ENCODE results near the gene PROM2.
A peak's percentile ranks its signal among the peaks of the same experiment; 100 is the strongest.

Gene PROM2

DNA sequence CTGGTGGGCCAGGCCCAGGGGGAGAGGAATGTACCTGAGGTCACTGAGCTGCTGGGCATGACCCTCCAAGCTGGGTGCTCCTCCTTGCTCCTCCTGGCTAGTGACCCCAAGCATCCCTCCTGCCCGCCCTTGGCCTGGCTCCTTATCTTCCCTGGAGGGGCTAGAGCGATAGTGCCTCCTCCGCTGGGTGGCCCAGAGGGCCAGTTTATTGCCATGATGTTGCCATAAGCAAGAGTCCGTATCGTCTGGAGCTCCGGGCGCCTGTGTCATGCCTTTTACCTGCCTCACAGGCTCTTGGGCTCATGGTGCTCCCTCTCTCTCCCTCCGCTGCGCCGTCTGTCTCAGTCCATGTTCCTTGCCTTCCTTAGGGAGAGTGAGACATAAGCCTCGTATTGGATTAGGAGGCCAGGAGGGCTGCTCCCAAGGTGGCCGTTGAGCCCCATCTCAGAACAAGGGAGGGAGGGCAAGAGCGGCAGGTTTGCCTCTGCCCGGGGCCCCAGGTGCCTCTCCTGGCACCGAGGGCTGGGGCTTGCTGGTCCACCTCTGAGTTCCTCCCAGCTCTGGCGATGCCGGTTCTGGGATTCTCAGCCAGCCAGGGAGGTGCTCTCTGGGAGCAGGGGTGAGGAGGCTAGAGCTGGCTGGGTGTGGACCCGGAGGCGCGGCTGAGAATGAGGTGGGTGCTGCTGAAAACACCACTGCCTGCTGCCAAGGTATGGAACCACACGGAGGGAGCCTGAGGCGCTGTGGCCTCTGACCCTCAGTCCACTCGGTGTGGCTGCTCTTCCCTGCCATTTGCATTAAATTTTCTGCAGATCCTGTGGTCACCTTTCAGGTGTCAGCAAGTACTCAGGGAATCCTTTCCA, 45.5 kb downstream of the PROM2 start:
- DNase-seq: no peak

DNA sequence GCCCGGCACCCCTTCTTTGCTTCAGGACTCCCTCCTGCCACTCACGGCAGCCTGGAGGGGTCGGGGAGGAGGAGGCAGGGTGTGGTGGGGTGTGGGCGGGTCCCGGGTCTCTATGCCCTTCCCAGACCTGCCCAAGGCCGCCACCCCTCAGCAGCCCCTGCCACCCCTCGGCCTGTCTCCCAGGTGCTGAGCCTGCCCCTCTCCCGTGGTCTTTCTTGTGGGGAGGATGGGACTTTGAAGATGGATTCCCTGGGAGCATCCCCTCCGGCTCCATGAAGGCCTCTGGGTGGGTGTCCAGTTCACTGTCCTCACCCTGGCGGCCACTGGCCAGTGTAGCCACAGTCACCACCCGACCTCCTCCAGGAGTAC, 46.1 kb downstream of the PROM2 start:
- DNase-seq: no peak

GRCh38 chr2:95320986-95321767, 46.9 kb downstream of the PROM2 start:
- DNase-seq: no peak

DNA sequence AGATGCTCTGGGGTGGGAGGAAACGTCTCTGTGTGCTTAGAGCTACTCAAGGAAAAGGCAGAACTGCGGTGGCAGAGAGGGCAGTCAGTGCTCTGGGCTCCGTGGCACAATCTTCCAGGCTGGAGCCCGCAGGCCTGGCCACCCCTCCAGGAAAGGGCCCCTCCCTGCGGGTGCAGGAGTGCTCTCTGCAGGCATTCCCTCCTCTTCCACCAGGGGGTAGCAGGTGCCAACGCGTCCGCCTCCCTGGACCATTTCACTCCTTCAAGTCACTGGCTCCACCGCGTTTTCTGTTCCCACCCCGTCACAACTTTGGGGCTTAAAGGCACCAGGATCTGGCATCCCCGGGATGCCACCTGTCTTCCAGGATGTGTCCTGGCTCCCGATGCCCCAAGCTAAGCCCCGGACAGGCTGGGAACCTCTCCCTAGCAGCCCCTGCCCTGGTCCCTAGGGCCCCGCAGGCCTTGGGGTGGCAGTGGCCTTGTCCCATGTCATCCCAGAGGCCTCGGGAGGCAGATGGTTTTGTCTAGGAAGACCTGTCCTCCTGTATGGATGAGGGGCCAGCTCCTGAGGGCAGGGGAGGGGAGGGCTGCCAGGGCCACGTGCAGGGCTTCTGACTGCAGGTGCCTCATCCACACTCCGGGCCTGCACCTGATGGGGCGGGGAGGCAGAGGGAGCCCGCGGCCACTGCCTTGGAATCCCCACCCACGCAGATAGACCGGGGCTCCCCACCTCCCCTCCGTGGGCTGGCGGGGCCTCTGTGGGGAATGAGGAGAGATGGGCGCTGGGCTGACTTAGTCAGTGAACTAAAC, 49.3 kb downstream of the PROM2 start:
- DNase-seq: peak in 4 of 58 donors; percentile 24 to 29 (median 26)

DNA sequence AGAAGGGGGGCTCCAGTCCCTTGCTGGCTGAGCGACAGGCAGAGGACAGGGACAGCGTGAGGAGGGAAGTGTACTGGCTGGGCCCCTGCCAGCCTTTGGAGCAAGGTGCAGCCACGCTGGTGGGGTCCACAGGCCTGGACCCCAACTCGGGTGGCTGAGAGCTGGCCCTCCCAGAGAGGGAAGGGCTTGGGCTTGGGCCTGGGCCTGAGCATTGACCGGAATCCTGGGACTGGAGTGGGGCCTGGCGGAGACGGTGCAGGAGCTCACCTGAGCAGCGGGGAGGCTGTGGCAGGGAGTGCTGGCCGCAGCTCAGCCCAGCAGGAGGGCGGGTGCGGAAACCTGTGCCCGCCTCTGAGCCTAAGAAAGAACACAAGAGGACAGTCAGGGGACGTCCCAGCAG, 50.8 kb downstream of the PROM2 start:
- DNase-seq: no peak

- no peak for DNase-seq
These were observed 51.6 kb downstream of the PROM2 start for GRCh38 chr2:95325590-95326432.

DNA sequence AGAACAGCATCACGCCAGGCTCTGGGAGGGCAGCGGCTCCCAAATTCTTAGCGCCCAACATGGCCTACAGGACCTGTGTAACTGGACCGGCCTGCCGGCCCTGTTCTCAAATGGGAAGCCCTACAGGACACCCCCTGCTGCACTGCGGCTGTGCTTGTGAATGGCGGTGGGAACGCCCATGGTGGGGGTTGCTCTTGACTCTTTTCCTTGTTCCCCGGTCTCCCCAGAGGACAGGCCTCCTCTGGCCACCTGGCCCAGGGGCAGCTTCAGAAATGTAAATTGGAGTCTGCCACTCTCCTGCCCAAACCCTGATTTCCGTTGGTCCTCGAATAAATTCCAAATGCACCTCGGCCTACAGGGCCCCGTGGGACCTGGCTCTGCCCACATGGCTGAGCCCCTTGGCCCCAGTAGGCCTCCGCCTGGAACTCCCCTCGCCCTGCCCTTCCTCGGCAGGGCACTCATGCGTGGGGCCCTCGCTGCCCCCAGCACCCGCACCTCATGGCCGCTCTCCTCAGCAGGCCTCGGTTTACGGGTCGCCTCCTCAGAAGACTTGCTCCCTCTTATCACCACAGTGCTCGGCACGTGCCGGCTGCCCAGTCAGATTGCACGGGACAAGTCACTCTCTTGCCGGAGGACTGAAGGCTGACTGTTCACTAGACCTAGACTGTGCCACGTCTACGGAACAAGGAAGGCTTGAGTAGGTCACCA, 52.3 kb downstream of the PROM2 start:
- DNase-seq: no peak

GRCh38 chr2:95327861-95328260, 53.6 kb downstream of the PROM2 start:
- no peak for DNase-seq

GRCh38 chr2:95328358-95329125, 54.3 kb downstream of the PROM2 start:
- no peak for DNase-seq

DNA sequence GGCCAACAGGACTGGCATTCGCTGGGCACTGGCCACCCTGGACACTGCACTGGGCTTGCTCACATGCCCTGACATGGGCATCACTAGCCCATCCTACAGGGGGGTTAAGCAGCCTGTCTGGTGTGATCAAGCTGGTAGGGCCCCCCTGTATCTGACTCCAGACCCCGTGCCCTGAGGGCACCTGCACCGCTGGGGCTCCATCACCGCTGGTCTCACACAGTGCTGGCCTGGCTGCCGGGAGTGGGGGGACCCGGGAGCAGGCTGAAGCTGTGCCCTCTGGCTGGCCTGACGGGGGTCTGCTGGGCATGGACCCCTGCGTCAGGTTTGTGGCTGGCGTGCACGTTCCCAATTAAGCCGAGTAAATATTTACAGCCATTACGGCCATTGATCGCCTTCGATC, 55.2 kb downstream of the PROM2 start:
- no peak for DNase-seq

DNA sequence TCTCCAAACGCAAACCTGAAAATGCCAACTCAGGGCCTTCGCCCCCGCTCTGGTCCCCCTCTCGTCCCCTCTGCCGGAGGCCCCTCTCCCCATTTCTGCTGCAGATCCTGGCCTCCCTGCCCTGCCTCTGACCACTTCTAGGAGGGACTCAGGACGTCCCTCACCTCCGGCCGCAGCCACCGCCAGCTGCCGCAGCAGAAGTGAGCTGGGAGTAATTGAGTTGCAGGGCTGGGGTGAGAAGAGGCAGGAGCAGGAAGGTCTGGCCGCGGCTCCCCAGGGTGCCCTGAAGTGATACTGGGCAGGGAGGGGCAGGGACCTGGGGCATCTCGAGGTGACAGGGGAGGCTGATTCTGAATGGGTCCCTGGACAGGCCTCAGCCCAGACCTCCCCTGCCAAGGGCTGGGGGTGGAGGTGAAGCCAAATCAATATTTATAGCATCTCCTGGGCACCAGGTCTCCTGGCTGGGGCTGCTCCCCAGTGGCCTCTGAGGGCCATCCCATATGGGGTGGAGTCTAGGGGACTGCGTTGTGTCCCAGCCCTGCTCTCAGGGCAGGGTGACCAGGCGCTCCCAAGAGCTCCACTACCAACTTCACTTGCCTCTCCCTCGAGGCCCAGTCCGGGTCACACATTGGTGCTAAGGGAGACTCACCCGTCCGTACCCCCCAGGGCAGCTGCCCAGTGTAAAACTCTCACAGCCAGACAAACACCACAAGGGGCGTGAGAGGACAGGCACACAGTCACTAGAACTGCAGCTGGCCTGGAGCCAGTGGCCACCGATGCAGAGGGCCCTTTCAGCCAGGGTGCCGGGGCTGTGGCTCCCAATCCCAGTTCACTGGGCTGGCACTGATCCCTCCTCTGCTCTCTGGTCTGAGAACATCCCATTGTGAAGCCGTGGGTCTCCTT, 55.9 kb downstream of the PROM2 start:
- DNase-seq: peak in 20 of 58 donors; percentile 18 to 74 (median 24)

DNA sequence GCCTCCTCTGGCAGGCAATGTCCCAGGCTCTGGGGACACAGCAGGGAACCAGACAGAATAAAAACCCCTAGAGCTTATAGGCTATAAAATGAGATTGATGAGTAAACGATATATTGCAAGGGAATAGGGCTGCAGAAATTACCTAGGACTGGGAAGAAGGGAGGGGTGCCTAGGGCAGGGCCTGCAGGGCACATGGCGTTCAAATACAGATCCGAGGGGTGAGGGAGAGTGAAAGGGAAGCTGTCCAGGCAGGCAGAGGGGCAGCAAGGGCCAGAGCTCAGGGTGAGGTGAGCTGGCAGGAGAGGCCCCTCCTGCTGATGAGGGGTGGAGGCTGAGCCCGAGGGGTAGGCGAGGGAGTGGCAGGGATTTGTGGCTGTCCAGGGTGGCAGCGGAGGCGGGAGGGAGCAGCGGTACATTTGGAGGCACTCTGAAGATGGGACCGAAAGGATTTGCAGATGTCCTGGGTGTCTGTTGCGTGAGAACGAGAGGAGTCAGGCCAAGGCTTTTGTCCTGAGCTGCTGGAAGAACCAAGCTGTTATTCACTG, 56.6 kb downstream of the PROM2 start:
- DNase-seq: no peak

DNA sequence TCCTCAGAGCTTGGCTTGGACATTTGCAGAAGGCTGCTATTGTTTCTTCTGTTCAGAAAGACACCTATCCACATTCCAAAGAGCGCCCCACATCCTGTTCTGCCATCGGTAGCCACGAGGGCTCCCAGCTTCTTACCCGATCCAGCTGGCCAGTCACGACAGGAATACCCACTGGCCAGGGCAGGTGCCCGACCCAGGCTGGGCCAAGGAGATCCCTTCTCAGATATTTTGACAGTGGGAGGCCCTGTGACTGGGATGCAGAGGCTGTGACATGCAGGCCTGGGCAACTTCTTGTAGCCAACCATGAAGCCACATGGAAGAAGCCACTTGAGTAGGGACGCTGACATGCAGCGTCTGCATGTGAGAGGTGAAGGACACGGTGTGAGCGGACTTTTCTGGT, 57.4 kb downstream of the PROM2 start:
- no peak for DNase-seq

DNA sequence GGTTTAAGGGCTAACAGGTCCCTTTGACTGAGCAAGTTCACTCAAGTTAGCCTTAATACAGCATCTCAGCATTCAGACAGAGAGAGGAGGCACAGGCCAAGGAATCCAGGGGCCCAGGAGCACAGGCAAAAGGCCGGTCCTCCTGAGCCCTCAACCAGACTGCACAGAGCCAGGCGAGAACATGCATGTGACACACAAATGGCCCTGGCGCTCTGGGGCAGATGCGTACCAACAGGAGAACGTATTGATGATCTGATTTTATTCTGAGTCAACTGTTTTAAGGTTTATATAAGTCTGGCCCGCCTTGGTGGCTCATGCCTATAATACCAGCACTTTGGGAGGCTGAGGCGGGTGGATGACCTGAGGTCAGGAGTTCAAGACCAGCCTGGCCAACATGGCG, 57.8 kb downstream of the PROM2 start:
- no peak for DNase-seq

DNA sequence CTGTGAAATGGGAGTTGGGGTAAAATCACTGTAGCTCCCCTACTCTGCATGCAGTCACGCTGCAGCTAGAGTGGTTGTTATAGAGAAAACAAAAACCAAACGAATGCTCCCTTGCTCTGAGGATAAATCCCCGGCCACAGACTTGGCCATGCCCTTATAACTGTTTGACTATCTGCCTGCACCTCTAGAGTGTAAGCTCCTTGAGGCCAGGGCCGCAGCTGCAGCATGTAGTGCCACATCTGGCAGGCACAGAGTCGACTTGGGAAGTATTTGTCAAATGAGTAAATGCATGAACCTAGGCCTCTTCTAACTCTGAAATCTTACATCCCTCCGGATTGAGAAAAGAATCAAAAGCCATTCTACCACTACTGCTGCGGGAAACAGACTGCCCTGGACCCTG, 58.8 kb downstream of the PROM2 start:
- DNase-seq: no peak

DNA sequence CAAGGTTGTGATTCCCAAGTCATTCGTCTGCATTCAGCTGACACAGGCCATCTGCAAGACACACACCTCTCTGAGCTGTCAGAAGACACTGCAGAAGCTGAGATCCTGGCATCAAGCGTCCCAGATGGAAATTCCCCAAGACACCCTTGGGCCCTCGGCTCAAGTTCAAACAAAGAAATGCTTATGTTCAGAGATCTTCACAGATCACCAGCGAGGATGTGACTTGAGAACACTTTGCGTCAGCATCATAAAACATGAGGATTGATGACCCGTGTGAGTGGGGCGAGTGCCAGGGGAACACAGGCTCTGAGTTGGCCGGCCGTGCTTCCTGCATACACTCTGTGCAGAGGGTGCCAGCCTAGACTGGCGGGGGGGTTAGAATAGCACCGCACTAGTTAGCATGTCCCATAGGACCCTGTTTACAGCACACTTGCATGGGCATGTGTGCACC, 59.7 kb downstream of the PROM2 start:
- no peak for DNase-seq

GRCh38 chr2:95334916-95335641, 60.8 kb downstream of the PROM2 start:
- DNase-seq: no peak

Data from anterior cingulate cortex (tissue), 58 donors.